HCT116 (cell line): ENCODE measurements around the gene MEIOSIN. TPM values are rescaled to one million over a fixed set of nuclear protein-coding genes. Genes with fewer than 3 reads are reported as not detected.

Source experiments
- ATAC-seq: fragments of 200-7000 bp; cut with Tn5 transposase; 2 replicates; pipeline ENCODE4 v1.9.1; 2020; ENCODE audit warnings: mild to moderate bottlenecking, moderate library complexity
- BruUV-seq: library from RNA; stranded (reverse); fragments of 400-500 nt; replicated peaks from 2 replicates; lab custom pipeline; 2021; lab: Mats Ljungman, UMichigan
- CTCF ChIA-PET: fragments of 300-600 bp; sonication (Branson Sonifier 250); formaldehyde crosslinking; loops from one replicate; lab custom pipeline; 2021; ENCODE audit warnings: antibody characterized with exemption; lab: Charles Lee
- POLR2A ChIA-PET: fragments of 300-600, 350-600 bp; sonication (Branson Sonifier 250); formaldehyde crosslinking; loops from one replicate; lab custom pipeline; 2021; ENCODE audit warnings: antibody characterized with exemption; lab: Charles Lee
- RAD21 ChIA-PET, 2 experiments: fragments of 300-600 bp; sonication (Branson Sonifier 250); formaldehyde crosslinking; loops; one replicate each; lab custom pipeline; 2023; ENCODE audit warnings: low total read pairs in 2 of 2; ENCODE audit not compliant: uncharacterized antibody in 2 of 2, unreplicated experiment in 2 of 2, low non-redundant PET in 1 of 2; lab: Charles Lee
- DNase-seq: peaks from one replicate; pipeline ENCODE4 v3.0.0-alpha.2; 2010; ENCODE audit warnings: low read depth, low spot score
- H2AFZ ChIP-seq: fragments of 200-600 bp; shearing (Covaris generic), sonication (generic); 2 replicates; pipeline ENCODE4 v1.6.1; 2017; ENCODE audit warnings: low read depth, mixed run types, mixed read lengths, antibody characterized with exemption, low read length; ENCODE audit not compliant: poor library complexity, severe bottlenecking
- H3K27ac ChIP-seq: 2 replicates; pipeline ENCODE4 v1.5.1; 2012; ENCODE audit warnings: low read depth, low read length
- H3K27me3 ChIP-seq: fragments of 200-600 bp; sonication (generic); 2 replicates; pipeline ENCODE4 v1.6.1; 2016; ENCODE audit warnings: mixed run types, low read length, mixed read lengths; ENCODE audit not compliant: insufficient read depth
- H3K36me3 ChIP-seq, 2 experiments: fragments of 200-500 bp in 1 of 2; fragments of 200-600 bp in 1 of 2; sonication (Bioruptor generic) in 1 of 2; sonication (generic) in 1 of 2; 2 replicates each; pipeline versions ENCODE4 v1.5.1 to v1.6.1; 2014 to 2016; ENCODE audit warnings: low read length in 2 of 2, inconsistent platforms in 1 of 2, mixed read lengths in 1 of 2, mixed run types in 1 of 2; ENCODE audit not compliant: insufficient read depth in 2 of 2, control insufficient read depth in 1 of 2
- H3K4me1 ChIP-seq, 2 experiments: fragments of 200-600 bp in 1 of 2; sonication (generic) in 1 of 2; 2 replicates each; pipeline versions ENCODE4 v1.5.1 to v1.6.1; 2012 to 2017; ENCODE audit warnings: low read length in 2 of 2, inconsistent platforms in 1 of 2, mild to moderate bottlenecking in 1 of 2, mixed read lengths in 1 of 2, mixed run types in 1 of 2, moderate library complexity in 1 of 2; ENCODE audit not compliant: insufficient read depth in 2 of 2, control insufficient read depth in 1 of 2
- H3K4me2 ChIP-seq: fragments of 200-600 bp; sonication (generic); 2 replicates; pipeline ENCODE4 v1.6.1; 2017; ENCODE audit warnings: mixed run types, low read length, mixed read lengths
- H3K4me3 ChIP-seq, 2 experiments: fragments of 200-600 bp in 1 of 2; sonication (generic) in 1 of 2; replicated peaks in 1 of 2; 2 replicates each; pipeline ENCODE4 v1.5.1; 2011 to 2016; ENCODE audit warnings: low read length in 2 of 2, control low read depth in 1 of 2, low read depth in 1 of 2, mild to moderate bottlenecking in 1 of 2, mixed read lengths in 1 of 2, mixed run types in 1 of 2
- H3K79me2 ChIP-seq: fragments of 200-600 bp; sonication (generic); 2 replicates; pipeline ENCODE4 v1.6.1; 2017; ENCODE audit warnings: mild to moderate bottlenecking, mixed run types, low read length, moderate library complexity, mixed read lengths; ENCODE audit not compliant: insufficient read depth
- H3K9ac ChIP-seq: fragments of 200-600 bp; sonication (generic); 2 replicates; pipeline ENCODE4 v1.6.1; 2016; ENCODE audit warnings: low read length, mixed read lengths
- H3K9me2 ChIP-seq: fragments of 200-600 bp; sonication (generic), shearing (Covaris generic); 2 replicates; pipeline ENCODE4 v1.6.1; 2017; ENCODE audit warnings: mixed run types, mild to moderate bottlenecking, moderate library complexity; ENCODE audit not compliant: insufficient read depth
- H3K9me3 ChIP-seq, 2 experiments: fragments of 200-500 bp in 1 of 2; fragments of 200-600 bp in 1 of 2; sonication (Bioruptor generic) in 1 of 2; sonication (generic) in 1 of 2; 2 replicates each; pipeline ENCODE4 v1.6.1; 2014 to 2017; ENCODE audit warnings: low read length in 2 of 2, mixed read lengths in 2 of 2, inconsistent platforms in 1 of 2, low read depth in 1 of 2, mild to moderate bottlenecking in 1 of 2, mixed run types in 1 of 2, moderate library complexity in 1 of 2; ENCODE audit not compliant: control insufficient read depth in 1 of 2, insufficient read depth in 1 of 2
- H4K20me1 ChIP-seq: fragments of 200-600 bp; sonication (generic), shearing (Covaris generic); 2 replicates; pipeline ENCODE4 v1.6.1; 2017; ENCODE audit warnings: mixed run types, mild to moderate bottlenecking, moderate library complexity; ENCODE audit not compliant: insufficient read depth
- CBX3 ChIP-seq: IDR thresholded peaks from 2 replicates; pipeline ENCODE4 v1.6.1; 2012; ENCODE audit warnings: low read depth
- EGR1 ChIP-seq: IDR thresholded peaks from 2 replicates; pipeline ENCODE4 v1.6.1; 2012; ENCODE audit warnings: low read depth
- ELF1 ChIP-seq: IDR thresholded peaks from 2 replicates; pipeline ENCODE4 v1.6.1; 2012; ENCODE audit warnings: low read depth, borderline replicate concordance
- EZH2 ChIP-seq: fragments of 200-600 bp; sonication (generic); IDR thresholded peaks from 2 replicates; pipeline ENCODE4 v1.6.1; 2017; ENCODE audit warnings: antibody characterized with exemption, mixed run types
- EZH2phosphoT487 ChIP-seq: fragments of 200-600 bp; IDR thresholded peaks from 2 replicates; pipeline ENCODE4 v1.6.1; 2018; ENCODE audit warnings: antibody characterized with exemption, borderline replicate concordance
- RAD21 ChIP-seq: IDR thresholded peaks from 2 replicates; pipeline ENCODE4 v1.6.1; 2012; ENCODE audit warnings: low read depth, mild to moderate bottlenecking
- SIN3A ChIP-seq: IDR thresholded peaks from 2 replicates; pipeline ENCODE4 v1.6.1; 2012; ENCODE audit warnings: low read depth
- SP1 ChIP-seq: IDR thresholded peaks from 2 replicates; pipeline ENCODE4 v1.6.1; 2012; ENCODE audit warnings: low read depth
- YY1 ChIP-seq: IDR thresholded peaks from 2 replicates; pipeline ENCODE4 v1.6.1; 2011; ENCODE audit warnings: low read length, low read depth, moderate library complexity, mild to moderate bottlenecking; ENCODE audit not compliant: insufficient replicate concordance; ENCODE audit errors: extremely low read depth
- ZNF274 ChIP-seq: fragments of 200-500 bp; sonication (Bioruptor generic); IDR thresholded peaks from 2 replicates; pipeline ENCODE4 v1.6.1; 2014; ENCODE audit warnings: mild to moderate bottlenecking, low read depth, low read length, inconsistent platforms
- intact Hi-C: fragments of 100-400 bp; cut with micrococcal nuclease; formaldehyde crosslinking; loops from 2 replicates; pipeline ENCODE4 v1.10.0; 2022
- total RNA-seq: library from RNA; stranded (reverse); gene quantifications from one replicate; pipeline ENCODE4 v1.2.1, GENCODE V29; 2021; ENCODE audit not compliant: unreplicated experiment
- TF ChIP-seq, protein P1 (sequence below): IDR thresholded peaks from 2 replicates; pipeline ENCODE4 v1.6.1; 2012
- TF ChIP-seq, protein P2 (sequence below), 3 experiments: fragments of 200-600 bp in 1 of 3; sonication (generic) in 1 of 3; IDR thresholded peaks in 2 of 3; conservative IDR thresholded peaks in 1 of 3; 2 replicates each; pipeline ENCODE4 v1.5.1; 2012 to 2017; ENCODE audit warnings: low read depth in 2 of 3, low read length in 2 of 3, antibody characterized with exemption in 1 of 3, borderline replicate concordance in 1 of 3, control low read depth in 1 of 3, mild to moderate bottlenecking in 1 of 3, mixed read lengths in 1 of 3, mixed run types in 1 of 3, moderate library complexity in 1 of 3; ENCODE audit not compliant: insufficient read depth in 1 of 3

The MEIOSIN gene
- total RNA-seq, 1 experiment from 2014 or later, result 2.1 TPM

DNA sequence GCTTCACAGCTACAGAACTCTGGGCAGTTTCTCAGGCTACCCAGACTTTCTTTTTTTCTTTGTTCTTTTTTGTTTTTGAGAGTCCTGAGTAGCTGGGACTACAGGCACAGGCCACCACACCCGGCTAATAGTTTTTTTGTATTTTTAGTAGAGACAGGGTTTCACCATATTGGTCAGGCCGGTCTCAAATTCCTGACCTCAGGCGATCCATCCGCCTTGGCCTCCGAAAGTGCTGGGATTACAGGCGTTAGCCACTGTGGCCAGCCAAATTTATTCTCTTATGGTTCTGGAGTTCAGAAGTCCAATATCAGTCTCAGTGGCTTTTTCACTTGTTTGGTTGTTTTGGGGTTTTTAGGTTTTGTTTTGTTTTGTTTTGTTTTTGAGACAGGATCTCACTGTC lies 12.4 kb downstream of the MEIOSIN start (continued):
- TF ChIP-seq, protein P1, sequence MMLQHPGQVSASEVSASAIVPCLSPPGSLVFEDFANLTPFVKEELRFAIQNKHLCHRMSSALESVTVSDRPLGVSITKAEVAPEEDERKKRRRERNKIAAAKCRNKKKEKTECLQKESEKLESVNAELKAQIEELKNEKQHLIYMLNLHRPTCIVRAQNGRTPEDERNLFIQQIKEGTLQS, result no peak
- TF ChIP-seq EGR1 (no peak), RAD21 (no peak), CBX3 (no peak)

DNA sequence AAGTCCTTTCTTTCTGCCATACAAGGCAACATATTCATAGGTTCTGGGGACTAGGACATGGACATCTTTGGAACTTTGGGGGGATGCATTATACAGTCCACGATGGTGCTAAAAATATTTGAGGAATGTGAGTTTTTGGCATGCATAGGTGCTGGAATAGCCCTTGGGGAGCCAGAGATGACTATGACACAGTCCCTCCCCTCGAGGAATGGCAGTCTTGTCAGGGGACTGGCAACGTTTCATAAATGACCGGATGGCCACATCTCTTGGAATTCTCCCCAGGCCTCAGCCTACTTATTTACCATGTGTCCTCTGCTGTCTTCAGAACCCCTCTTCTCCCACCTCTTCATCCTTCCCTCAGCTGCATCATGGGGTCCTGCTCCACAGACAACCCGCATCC lies 13.6 kb downstream of the MEIOSIN start:
- no peaks in the 10 kb centered on the region for H3K9me2 ChIP-seq
- intact Hi-C loops, result no loop called here
- H3K4me2 ChIP-seq, result no peak overlapping the region
- ChIA-PET CTCF (no interaction called here), RAD21 (no interaction called here)
- no peak overlapping the region for H3K9ac ChIP-seq
- H3K36me3 ChIP-seq, result no peaks in the 10 kb centered on the region
- H3K4me1 ChIP-seq, result no peaks in the 10 kb centered on the region
- TF ChIP-seq RAD21, result no peak
- TF ChIP-seq ELF1, result no peak
- TF ChIP-seq EZH2, result no peak
- no peak for TF ChIP-seq YY1
- no peak for TF ChIP-seq SP1
- TF ChIP-seq CBX3, result no peak
- TF ChIP-seq, protein P2, sequence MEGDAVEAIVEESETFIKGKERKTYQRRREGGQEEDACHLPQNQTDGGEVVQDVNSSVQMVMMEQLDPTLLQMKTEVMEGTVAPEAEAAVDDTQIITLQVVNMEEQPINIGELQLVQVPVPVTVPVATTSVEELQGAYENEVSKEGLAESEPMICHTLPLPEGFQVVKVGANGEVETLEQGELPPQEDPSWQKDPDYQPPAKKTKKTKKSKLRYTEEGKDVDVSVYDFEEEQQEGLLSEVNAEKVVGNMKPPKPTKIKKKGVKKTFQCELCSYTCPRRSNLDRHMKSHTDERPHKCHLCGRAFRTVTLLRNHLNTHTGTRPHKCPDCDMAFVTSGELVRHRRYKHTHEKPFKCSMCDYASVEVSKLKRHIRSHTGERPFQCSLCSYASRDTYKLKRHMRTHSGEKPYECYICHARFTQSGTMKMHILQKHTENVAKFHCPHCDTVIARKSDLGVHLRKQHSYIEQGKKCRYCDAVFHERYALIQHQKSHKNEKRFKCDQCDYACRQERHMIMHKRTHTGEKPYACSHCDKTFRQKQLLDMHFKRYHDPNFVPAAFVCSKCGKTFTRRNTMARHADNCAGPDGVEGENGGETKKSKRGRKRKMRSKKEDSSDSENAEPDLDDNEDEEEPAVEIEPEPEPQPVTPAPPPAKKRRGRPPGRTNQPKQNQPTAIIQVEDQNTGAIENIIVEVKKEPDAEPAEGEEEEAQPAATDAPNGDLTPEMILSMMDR (IDR thresholded peaks at IDR 0.05 in 2 of 3, conservative IDR thresholded peaks at IDR 0.05 in 1 of 3; ENCODE audit: borderline replicate concordance in 1 of 3, insufficient read depth in 1 of 3, low read depth in 2 of 3, low read length in 2 of 3), result no peak
- TF ChIP-seq EZH2phosphoT487, result no peak
- TF ChIP-seq SIN3A, result no peak
- no peak for TF ChIP-seq ZNF274
- TF ChIP-seq EGR1, result no peak
- TF ChIP-seq, all 23 proteins: peak for 0
- Histone ChIP-seq H3K4me3 (no peak overlapping the region), H4K20me1 (no peaks in the 10 kb centered on the region), H2AFZ (no peak overlapping the region), H3K9me3 (no peaks in the 10 kb centered on the region), H3K27ac (no peak overlapping the region), H3K79me2 (no peaks in the 10 kb centered on the region), H3K27me3 (no peaks in the 10 kb centered on the region)
- DNase-seq, result no peak
- POLR2A ChIA-PET, result no interaction called here
- BruUV-seq, result no TSS peak
- ATAC-seq, result no peak
